GM23338 (cell line): ENCODE measurements around the gene RRP8. TPM values are rescaled to one million over a fixed set of nuclear protein-coding genes. Genes with fewer than 3 reads are reported as not detected.
A peak's percentile ranks its signal among the peaks of the same experiment; 100 is the strongest.

Source experiments
- ATAC-seq: fragments of 200-7000 bp; cut with Tn5 transposase; 3 replicates; pipeline ENCODE4 v1.9.1; 2020
- DNase-seq: peaks from one replicate; pipeline ENCODE4 v3.0.0-alpha.2; 2015; ENCODE audit warnings: low spot score
- H2AFZ ChIP-seq: fragments of 200-600 bp; sonication (generic); 2 replicates; pipeline ENCODE4 v1.8.0; 2016; ENCODE audit warnings: antibody characterized with exemption, mild to moderate bottlenecking, moderate library complexity
- H3F3A ChIP-seq: fragments of 200-600 bp; sonication (generic); replicated peaks from 2 replicates; pipeline ENCODE4 v1.8.0; 2017; ENCODE audit warnings: antibody characterized with exemption, mixed run types, low read depth
- H3K27ac ChIP-seq: fragments of 200-600 bp; sonication (generic); 2 replicates; pipeline ENCODE4 v1.6.1; 2016; ENCODE audit warnings: low read depth
- H3K27me3 ChIP-seq: fragments of 200-600 bp; sonication (generic); 2 replicates; pipeline ENCODE4 v1.8.0; 2016; ENCODE audit warnings: mild to moderate bottlenecking, mixed run types, moderate library complexity; ENCODE audit not compliant: insufficient read depth
- H3K36me3 ChIP-seq: fragments of 200-600 bp; sonication (generic); 2 replicates; pipeline ENCODE4 v1.8.0; 2016; ENCODE audit warnings: mild to moderate bottlenecking; ENCODE audit not compliant: insufficient read depth
- H3K4me1 ChIP-seq: fragments of 200-600 bp; sonication (generic); 2 replicates; pipeline ENCODE4 v1.8.0; 2016; ENCODE audit warnings: mild to moderate bottlenecking, moderate library complexity; ENCODE audit not compliant: insufficient read depth
- H3K4me2 ChIP-seq: fragments of 200-600 bp; sonication (generic); 2 replicates; pipeline ENCODE4 v1.7.1; 2017; ENCODE audit warnings: mixed run types
- H3K4me3 ChIP-seq: fragments of 200-600 bp; sonication (generic); 2 replicates; pipeline ENCODE4 v1.6.1; 2016; ENCODE audit warnings: mixed run types
- H3K79me2 ChIP-seq: fragments of 200-600 bp; sonication (generic); replicated peaks from 2 replicates; pipeline ENCODE4 v1.8.0; 2017; ENCODE audit warnings: mild to moderate bottlenecking; ENCODE audit not compliant: insufficient read depth
- H3K9me2 ChIP-seq: fragments of 200-600 bp; sonication (generic); 2 replicates; pipeline ENCODE4 v1.8.0; 2017; ENCODE audit not compliant: insufficient read depth
- H4K20me1 ChIP-seq: fragments of 200-600 bp; sonication (generic); replicated peaks from 2 replicates; pipeline ENCODE4 v1.8.0; 2017; ENCODE audit warnings: mild to moderate bottlenecking; ENCODE audit not compliant: insufficient read depth
- H3K27ac Mint-ChIP-seq: 2 replicates; pipeline ENCODE4 v1.8.0; 2020; ENCODE audit warnings: inconsistent platforms, mild to moderate bottlenecking, moderate library complexity, mixed read lengths
- H3K27me3 Mint-ChIP-seq: 3 replicates; pipeline ENCODE4 v1.8.0; 2022; ENCODE audit warnings: low read depth, mild to moderate bottlenecking, moderate library complexity, mixed read lengths, inconsistent platforms; ENCODE audit not compliant: insufficient read depth, poor library complexity
- H3K36me3 Mint-ChIP-seq: 3 replicates; pipeline ENCODE4 v1.8.0; 2021; ENCODE audit warnings: low read depth, mild to moderate bottlenecking, inconsistent platforms, moderate library complexity, mixed read lengths
- H3K4me1 Mint-ChIP-seq: 3 replicates; pipeline ENCODE4 v1.8.0; 2020; ENCODE audit warnings: mild to moderate bottlenecking, inconsistent platforms, mixed read lengths
- H3K4me3 Mint-ChIP-seq: 3 replicates; pipeline ENCODE4 v1.8.0; 2021; ENCODE audit warnings: moderate library complexity, mild to moderate bottlenecking, inconsistent platforms, mixed read lengths
- H3K9me3 Mint-ChIP-seq: 3 replicates; pipeline ENCODE4 v1.8.0; 2020; ENCODE audit warnings: moderate library complexity, mild to moderate bottlenecking, inconsistent platforms, mixed read lengths
- CTCF ChIP-seq, 2 experiments: fragments of 200-600 bp in 1 of 2; sonication (generic) in 1 of 2; conservative IDR thresholded peaks; 2 replicates each; pipeline versions ENCODE4 v1.5.1 to v1.6.1; 2016 to 2017; ENCODE audit warnings: antibody characterized with exemption in 2 of 2, low read depth in 2 of 2, mild to moderate bottlenecking in 2 of 2, moderate library complexity in 1 of 2
- EZH2phosphoT487 ChIP-seq: fragments of 200-600 bp; sonication (generic); IDR thresholded peaks from one replicate; pipeline ENCODE4 v1.8.1; 2018; ENCODE audit warnings: antibody characterized with exemption; ENCODE audit not compliant: unreplicated experiment
- JUNB ChIP-seq: IDR thresholded peaks from one replicate; pipeline ENCODE4 v1.6.1; 2016; ENCODE audit warnings: antibody characterized with exemption; ENCODE audit not compliant: unreplicated experiment
- NANOG ChIP-seq: IDR thresholded peaks from 2 replicates; pipeline ENCODE4 v1.6.1; 2016; ENCODE audit warnings: antibody characterized with exemption, borderline replicate concordance
- POLR2AphosphoS5 ChIP-seq: IDR thresholded peaks from 2 replicates; pipeline ENCODE4 v1.6.1; 2016; ENCODE audit warnings: antibody characterized with exemption, low read depth
- REST ChIP-seq: IDR thresholded peaks from one replicate; pipeline ENCODE4 v1.6.1; 2018; ENCODE audit warnings: antibody characterized with exemption; ENCODE audit not compliant: unreplicated experiment
- ZNF114 ChIP-seq: fragments of 250-450 bp; sonication (Bioruptor Pico); IDR thresholded peaks from 2 replicates; pipeline ENCODE4 v1.5.0; 2020; ENCODE audit warnings: mild to moderate bottlenecking, moderate library complexity
- ZNF331 ChIP-seq: fragments of 250-450 bp; sonication (Bioruptor Pico); IDR thresholded peaks from 2 replicates; pipeline ENCODE4 v1.5.0; 2020; ENCODE audit warnings: low read depth, mild to moderate bottlenecking, moderate library complexity
- polyA plus RNA-seq: library from polyadenylated mRNA; unstranded; fragments of >200 nt; fragmentation: Nextera tagmentation; extraction: Ambion mirVana; gene quantifications from 2 replicates; pipeline ENCODE4 v1.2.1, GENCODE V29; 2016
- total RNA-seq: library from RNA; depleted of rRNA; stranded (reverse); fragments of >200 nt; shearing (Covaris generic); gene quantifications from 2 replicates; pipeline ENCODE4 v1.2.3, GENCODE V29; 2014

RRP8 gene
- total and polyA plus RNA-seq, 2 experiments from 2014 or later, result 7.4 to 13.7 TPM

- Histone ChIP-seq H3K79me2 (no peaks in the 10 kb centered on the region), H3F3A (no peaks in the 10 kb centered on the region; the same call in 1 of the 2 replicates), H3K4me2 (peak overlapping the region; percentile 88), H3K36me3 (no peaks in the 10 kb centered on the region), H3K4me3 (peak overlapping the region; percentile 69), H3K27me3 (peaks cover 40% of the 10 kb centered on the region), H2AFZ (peak overlapping the region; percentile 94), H3K9me2 (no peaks in the 10 kb centered on the region), H4K20me1 (no peaks in the 10 kb centered on the region), H3K4me1 (no peaks in the 10 kb centered on the region; the same call in 1 of the 2 replicates), H3K27ac (no peak overlapping the region)
- peaks cover 38% of the 10 kb centered on the region for H3K27me3 Mint-ChIP-seq
- H3K27ac Mint-ChIP-seq, result no peak overlapping the region
- H3K36me3 Mint-ChIP-seq, result peaks cover 10% of the 10 kb centered on the region; the same call in 2 of the 3 replicates
- H3K4me1 Mint-ChIP-seq, result peaks cover 9% of the 10 kb centered on the region
- H3K9me3 Mint-ChIP-seq, result no peaks in the 10 kb centered on the region; the same call in 2 of the 3 replicates
- DNase-seq (peak; percentile 45), ATAC-seq (peak; percentile 52)
- no peak for TF ChIP-seq JUNB
- TF ChIP-seq EZH2phosphoT487, result no peak
- no peak for TF ChIP-seq REST
- TF ChIP-seq NANOG, result no peak
- H3K4me3 Mint-ChIP-seq, result peak overlapping the region; percentile 76
Measured at GRCh38 chr11:6630632-6631291, 27.3 kb upstream of the RRP8 start.

GRCh38 chr11:6629892-6630631 lies 26.6 kb upstream of the RRP8 start:
- H3K27me3 ChIP-seq, result peaks cover 40% of the 10 kb centered on the region
- H3K9me3 Mint-ChIP-seq, result no peaks in the 10 kb centered on the region; the same call in 2 of the 3 replicates
- no peaks in the 10 kb centered on the region for H3K79me2 ChIP-seq
- peaks cover 38% of the 10 kb centered on the region for H3K27me3 Mint-ChIP-seq
- ATAC-seq (peak; percentile 81), DNase-seq (peak; percentile 87)
- no peaks in the 10 kb centered on the region for H3K9me2 ChIP-seq
- no peaks in the 10 kb centered on the region for H3K36me3 ChIP-seq
- H2AFZ ChIP-seq, result peak overlapping the region; percentile 94
- peak overlapping the region; percentile 76 for H3K4me3 Mint-ChIP-seq
- H3F3A ChIP-seq, result no peaks in the 10 kb centered on the region; the same call in 1 of the 2 replicates
- H3K4me3 ChIP-seq, result peak overlapping the region; percentile 69
- H3K27ac Mint-ChIP-seq, result no peak overlapping the region
- H3K4me1 ChIP-seq, result no peaks in the 10 kb centered on the region; the same call in 1 of the 2 replicates
- H4K20me1 ChIP-seq, result no peaks in the 10 kb centered on the region
- peaks cover 10% of the 10 kb centered on the region for H3K36me3 Mint-ChIP-seq
- H3K4me1 Mint-ChIP-seq, result peaks cover 9% of the 10 kb centered on the region
- H3K4me2 ChIP-seq, result peak overlapping the region; percentile 88
- no peak overlapping the region for H3K27ac ChIP-seq
- TF ChIP-seq CTCF (conservative IDR thresholded peaks at IDR 0.05; ENCODE audit: low read depth in 2 of 2), result 0 out of 4 replicates have a peak, but pooled peaks of 1 of the 2 experiments have one; percentile 0
- TF ChIP-seq ZNF331 (CRISPR knock-in tag), result no peak
- TF ChIP-seq NANOG, result no peak
- TF ChIP-seq ZNF114, result no peak
- no peak for TF ChIP-seq EZH2phosphoT487
- peak; percentile 29; the same call in 1 of the 2 replicates for TF ChIP-seq POLR2AphosphoS5
